ENCODE data around the gene AZIN2. TPM values are rescaled to one million over a fixed set of nuclear protein-coding genes. Genes with fewer than 3 reads are reported as not detected.
"Not testable (repeated sequence)": the region's sequence is repeated elsewhere in the genome, so short reads cannot be mapped to it uniquely, and the experiment has no call there.

Gene AZIN2
- total RNA-seq, 1 experiment from 2014 or later = 3.6 TPM

DNA sequence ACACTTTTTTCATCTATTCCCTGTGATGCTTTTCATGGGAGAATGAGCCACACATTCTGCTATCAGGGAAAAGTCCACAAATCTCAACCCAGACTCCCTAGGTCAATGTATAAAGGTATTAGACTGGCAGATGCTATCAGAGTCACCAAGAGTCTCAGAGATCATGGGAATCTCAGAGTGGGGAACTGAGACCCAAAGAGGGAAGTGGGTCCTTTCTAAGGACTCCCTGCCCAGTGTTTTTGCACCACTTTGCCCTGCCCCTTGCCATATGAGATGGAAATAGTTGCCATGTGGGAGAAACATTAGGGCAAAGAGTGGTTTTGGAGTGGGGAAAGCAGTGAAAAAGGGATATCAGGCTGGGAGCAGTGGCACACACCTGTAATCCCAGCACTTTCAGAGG, 19.1 kb upstream of the AZIN2 start:
- no TSS peak for BruUV-seq (replicated peaks)
- H3K4me1 Mint-ChIP-seq (ENCODE audit: low read depth, unreplicated experiment) = no peaks in the 10 kb centered on the region
- DNase-seq = no peak
- peaks cover 21% of the 10 kb centered on the region for H3K9me3 Mint-ChIP-seq (ENCODE audit: low read depth, unreplicated experiment)
- CTCF ChIA-PET = no interaction called here
- no peak overlapping the region for H3K27ac Mint-ChIP-seq (ENCODE audit: unreplicated experiment)
- no peak overlapping the region for H3K4me3 Mint-ChIP-seq (ENCODE audit: low read depth, unreplicated experiment)
- TF ChIP-seq, protein P1, sequence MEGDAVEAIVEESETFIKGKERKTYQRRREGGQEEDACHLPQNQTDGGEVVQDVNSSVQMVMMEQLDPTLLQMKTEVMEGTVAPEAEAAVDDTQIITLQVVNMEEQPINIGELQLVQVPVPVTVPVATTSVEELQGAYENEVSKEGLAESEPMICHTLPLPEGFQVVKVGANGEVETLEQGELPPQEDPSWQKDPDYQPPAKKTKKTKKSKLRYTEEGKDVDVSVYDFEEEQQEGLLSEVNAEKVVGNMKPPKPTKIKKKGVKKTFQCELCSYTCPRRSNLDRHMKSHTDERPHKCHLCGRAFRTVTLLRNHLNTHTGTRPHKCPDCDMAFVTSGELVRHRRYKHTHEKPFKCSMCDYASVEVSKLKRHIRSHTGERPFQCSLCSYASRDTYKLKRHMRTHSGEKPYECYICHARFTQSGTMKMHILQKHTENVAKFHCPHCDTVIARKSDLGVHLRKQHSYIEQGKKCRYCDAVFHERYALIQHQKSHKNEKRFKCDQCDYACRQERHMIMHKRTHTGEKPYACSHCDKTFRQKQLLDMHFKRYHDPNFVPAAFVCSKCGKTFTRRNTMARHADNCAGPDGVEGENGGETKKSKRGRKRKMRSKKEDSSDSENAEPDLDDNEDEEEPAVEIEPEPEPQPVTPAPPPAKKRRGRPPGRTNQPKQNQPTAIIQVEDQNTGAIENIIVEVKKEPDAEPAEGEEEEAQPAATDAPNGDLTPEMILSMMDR (IDR thresholded peaks at IDR 0.05; ENCODE audit: unreplicated experiment) = no peak
- intact Hi-C loops (cut with micrococcal nuclease; ENCODE audit: unreplicated experiment) = no loop called here
- H3K36me3 Mint-ChIP-seq (ENCODE audit: insufficient read depth, unreplicated experiment) = no peaks in the 10 kb centered on the region
- H3K27me3 Mint-ChIP-seq (ENCODE audit: unreplicated experiment) = peaks cover 13% of the 10 kb centered on the region

DNA sequence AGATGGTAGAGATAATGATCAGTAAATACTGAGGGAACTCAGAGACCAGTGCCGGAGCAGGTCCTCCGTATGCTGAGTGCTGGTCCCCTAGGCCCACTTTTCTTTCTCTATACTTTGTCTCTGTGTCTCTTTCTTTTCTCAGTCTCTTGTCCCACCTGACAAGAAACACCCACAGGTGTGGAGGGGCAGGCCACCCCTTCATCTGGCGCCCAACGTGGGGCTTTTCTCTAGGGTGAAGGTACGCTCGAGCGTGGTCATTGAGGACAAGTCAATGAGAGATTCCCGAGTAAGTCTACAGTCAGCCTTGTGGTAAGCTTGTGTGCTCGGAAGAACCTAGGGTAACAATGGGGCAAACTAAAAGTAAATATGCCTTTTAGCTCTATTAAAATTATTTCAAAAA, 16.7 kb upstream of the AZIN2 start:
- intact Hi-C loops (cut with micrococcal nuclease; ENCODE audit: unreplicated experiment); H3K36me3 Mint-ChIP-seq (ENCODE audit: insufficient read depth, unreplicated experiment); CTCF ChIA-PET; H3K4me1 Mint-ChIP-seq (ENCODE audit: low read depth, unreplicated experiment); H3K4me3 Mint-ChIP-seq (ENCODE audit: low read depth, unreplicated experiment); H3K27ac Mint-ChIP-seq (ENCODE audit: unreplicated experiment); BruUV-seq (replicated peaks); DNase-seq: not testable (repeated sequence)
- Mint-ChIP-seq H3K9me3 (ENCODE audit: low read depth, unreplicated experiment) (peaks cover 20% of the 10 kb centered on the region), H3K27me3 (ENCODE audit: unreplicated experiment) (peaks cover 14% of the 10 kb centered on the region)

DNA sequence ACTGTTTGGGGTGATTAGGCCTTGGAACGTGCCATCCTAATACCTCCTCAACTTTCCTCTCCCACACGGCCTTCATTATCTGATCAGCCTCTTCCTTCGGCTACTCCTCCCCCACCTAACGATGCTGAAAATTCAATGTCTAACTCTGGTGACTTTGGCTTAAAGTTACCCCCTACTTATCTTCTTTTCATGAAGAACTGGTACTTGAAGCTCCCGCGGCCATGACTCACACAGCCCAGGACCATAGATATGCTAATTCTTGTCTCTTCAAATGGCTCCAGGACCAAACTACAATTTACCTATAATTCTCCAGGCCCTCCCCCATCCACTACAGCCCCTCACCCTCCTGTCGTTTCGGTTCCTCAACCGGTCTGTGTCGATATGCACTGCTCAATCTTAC, 15.7 kb upstream of the AZIN2 start:
- intact Hi-C loops (cut with micrococcal nuclease; ENCODE audit: unreplicated experiment) = no loop called here
- H3K4me3 Mint-ChIP-seq (ENCODE audit: low read depth, unreplicated experiment) = no peak overlapping the region
- H3K4me1 Mint-ChIP-seq (ENCODE audit: low read depth, unreplicated experiment) = no peaks in the 10 kb centered on the region
- peaks cover 24% of the 10 kb centered on the region for H3K27me3 Mint-ChIP-seq (ENCODE audit: unreplicated experiment)
- TF ChIP-seq, protein P1 (IDR thresholded peaks at IDR 0.05; ENCODE audit: unreplicated experiment) = no peak
- H3K9me3 Mint-ChIP-seq (ENCODE audit: low read depth, unreplicated experiment) = peaks cover 20% of the 10 kb centered on the region
- BruUV-seq (replicated peaks) = no TSS peak
- no peak overlapping the region for H3K27ac Mint-ChIP-seq (ENCODE audit: unreplicated experiment)
- no peaks in the 10 kb centered on the region for H3K36me3 Mint-ChIP-seq (ENCODE audit: insufficient read depth, unreplicated experiment)
- CTCF ChIA-PET = no interaction called here
- no peak for DNase-seq

DNA sequence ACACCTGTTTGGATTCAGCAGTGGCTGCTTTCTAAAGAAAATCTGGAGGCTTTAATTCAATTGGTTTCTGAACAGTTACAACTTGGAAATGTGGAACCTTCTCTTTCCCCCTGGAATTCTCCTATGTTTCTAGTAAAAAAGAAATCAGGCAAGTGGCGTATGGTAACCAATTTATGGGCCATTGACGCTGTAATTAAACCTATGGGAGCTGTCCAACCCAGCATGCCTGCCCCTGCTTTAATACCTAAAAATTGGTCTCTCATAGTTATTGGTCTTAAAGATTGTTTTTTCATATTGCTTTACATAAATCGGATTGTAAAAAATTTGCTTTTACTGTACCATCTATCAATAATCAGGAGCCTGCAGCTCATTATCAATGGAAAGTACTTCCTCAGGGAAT, 14.5 kb upstream of the AZIN2 start:
- CTCF ChIA-PET; H3K36me3 Mint-ChIP-seq (ENCODE audit: insufficient read depth, unreplicated experiment); H3K4me3 Mint-ChIP-seq (ENCODE audit: low read depth, unreplicated experiment); BruUV-seq (replicated peaks); H3K4me1 Mint-ChIP-seq (ENCODE audit: low read depth, unreplicated experiment); H3K27ac Mint-ChIP-seq (ENCODE audit: unreplicated experiment); DNase-seq; intact Hi-C loops (cut with micrococcal nuclease; ENCODE audit: unreplicated experiment): not testable (repeated sequence)
- Mint-ChIP-seq H3K9me3 (ENCODE audit: low read depth, unreplicated experiment) (peaks cover 24% of the 10 kb centered on the region), H3K27me3 (ENCODE audit: unreplicated experiment) (peaks cover 33% of the 10 kb centered on the region)

DNA sequence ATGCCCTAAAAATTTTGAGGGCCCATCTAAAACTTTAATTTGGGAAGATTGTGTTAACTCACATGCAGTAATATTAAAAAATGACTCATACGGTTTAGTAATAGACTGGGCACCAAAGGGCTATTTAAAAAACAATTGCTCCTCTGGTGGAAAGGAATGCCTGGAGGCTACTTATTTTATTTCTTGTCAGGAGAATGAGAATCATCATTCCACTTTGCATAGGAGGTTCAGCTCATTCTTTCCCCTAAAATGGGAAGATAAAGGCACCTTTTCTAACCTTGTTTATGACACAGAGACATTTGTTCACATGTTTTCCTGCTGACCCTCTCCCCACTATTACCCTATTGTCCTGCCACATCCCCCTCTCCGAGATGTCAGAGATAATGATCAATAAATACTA, 12.8 kb upstream of the AZIN2 start:
- BruUV-seq (replicated peaks); H3K27ac Mint-ChIP-seq (ENCODE audit: unreplicated experiment); H3K4me3 Mint-ChIP-seq (ENCODE audit: low read depth, unreplicated experiment); intact Hi-C loops (cut with micrococcal nuclease; ENCODE audit: unreplicated experiment); H3K4me1 Mint-ChIP-seq (ENCODE audit: low read depth, unreplicated experiment); DNase-seq; H3K36me3 Mint-ChIP-seq (ENCODE audit: insufficient read depth, unreplicated experiment): not testable (repeated sequence)
- peaks cover 22% of the 10 kb centered on the region for H3K27me3 Mint-ChIP-seq (ENCODE audit: unreplicated experiment)
- CTCF ChIA-PET = interaction anchor here (0.6 kb wide), 1 partner anchor 71 kb away, joined by 3 read pairs; no protein-coding TSS in a partner anchor
- H3K9me3 Mint-ChIP-seq (ENCODE audit: low read depth, unreplicated experiment) = peaks cover 18% of the 10 kb centered on the region

DNA sequence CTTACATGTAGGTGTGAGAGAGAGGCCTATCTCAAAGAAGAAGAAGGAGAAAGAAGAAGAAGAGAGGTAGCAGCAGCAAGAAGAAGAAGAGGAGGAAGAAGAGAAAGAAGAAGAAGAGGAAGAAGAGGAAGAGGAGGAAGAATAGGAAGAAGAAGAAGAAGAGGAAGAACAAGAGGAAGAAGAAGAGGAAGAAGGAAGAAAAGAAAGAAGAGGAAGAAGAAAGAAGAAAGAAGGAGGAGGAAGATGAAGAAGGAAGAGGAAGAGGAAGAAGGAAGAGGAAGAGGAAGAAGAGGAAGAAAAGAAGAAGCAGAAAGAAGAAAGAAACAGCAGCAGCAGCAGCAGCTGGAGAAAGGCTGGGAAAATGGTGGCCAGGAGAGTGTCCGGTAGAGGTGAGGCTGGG, 10.3 kb upstream of the AZIN2 start:
- H3K4me1 Mint-ChIP-seq (ENCODE audit: low read depth, unreplicated experiment) = no peaks in the 10 kb centered on the region
- H3K27ac Mint-ChIP-seq (ENCODE audit: unreplicated experiment) = no peak overlapping the region
- TF ChIP-seq, protein P1 (IDR thresholded peaks at IDR 0.05; ENCODE audit: unreplicated experiment) = no peak
- H3K27me3 Mint-ChIP-seq (ENCODE audit: unreplicated experiment) = peaks cover 22% of the 10 kb centered on the region
- BruUV-seq (replicated peaks) = no TSS peak
- peaks cover 8% of the 10 kb centered on the region for H3K9me3 Mint-ChIP-seq (ENCODE audit: low read depth, unreplicated experiment)
- H3K4me3 Mint-ChIP-seq (ENCODE audit: low read depth, unreplicated experiment) = no peak overlapping the region
- no peak for DNase-seq
- CTCF ChIA-PET = interaction anchor here (0.6 to 0.7 kb wide), 2 partner anchors 243 to 291 kb away, joined by 3 to 4 read pairs; no protein-coding TSS in a partner anchor
- intact Hi-C loops (cut with micrococcal nuclease; ENCODE audit: unreplicated experiment) = no loop called here
- no peaks in the 10 kb centered on the region for H3K36me3 Mint-ChIP-seq (ENCODE audit: insufficient read depth, unreplicated experiment)
